Heart left ventricle (tissue), 13 donors: ENCODE data around the gene WNT7A.

ENCODE experiments used
- CTCF ChIP-seq, 12 donors: fragments of 200-600 bp; sonication (generic) in 4 of 12; IDR thresholded peaks; one replicate each; pipeline versions ENCODE4 v1.5.0 to v1.8.0; 2018 to 2022; ENCODE audit warnings: antibody characterized with exemption in 12 of 12, mild to moderate bottlenecking in 5 of 12
- POLR2A ChIP-seq, 2 donors: fragments of 450-650 bp; IDR thresholded peaks; one replicate each; pipeline ENCODE4 v1.6.1; 2017; ENCODE audit warnings: antibody characterized with exemption in 2 of 2, mild to moderate bottlenecking in 2 of 2, moderate library complexity in 2 of 2
- donor health status: ischemic (EF 13 %, LVEDD 7.1; RV severe dilation, severe dysfunction).
- donor health status: DM: no; HTN: yes; CAD: no.
- donor health status: DM: no; HTN: no; CAD: no.
- donor health status: ischemic (EF 25% LVEDD 6.9; RV normal size, moderate dysfunction).
- donor health status: ischemic (EF 25% LVEDD 5.7; RV mildly dilated, moderate dysfunction).
- donor health status: ischemic (EF 35%, LVEDD 5.7; RV mildly dilated, moderate dysfunction).
- donor health status: nonischemic (EF 11% LVEDD 7.7; RV severe dilation, severe dysfunction).
- donor health status: DM: yes; HTN: yes; CAD: no.
- donor health status: PGD.
- donor health status: ischemic (EF 29% LVEDD 5.4; RV normal size, mild dysfunction).
- donor health status: nonischemic (EF 23%, LVEDD 6.1; RV moderate dilation, normal function).

DNA sequence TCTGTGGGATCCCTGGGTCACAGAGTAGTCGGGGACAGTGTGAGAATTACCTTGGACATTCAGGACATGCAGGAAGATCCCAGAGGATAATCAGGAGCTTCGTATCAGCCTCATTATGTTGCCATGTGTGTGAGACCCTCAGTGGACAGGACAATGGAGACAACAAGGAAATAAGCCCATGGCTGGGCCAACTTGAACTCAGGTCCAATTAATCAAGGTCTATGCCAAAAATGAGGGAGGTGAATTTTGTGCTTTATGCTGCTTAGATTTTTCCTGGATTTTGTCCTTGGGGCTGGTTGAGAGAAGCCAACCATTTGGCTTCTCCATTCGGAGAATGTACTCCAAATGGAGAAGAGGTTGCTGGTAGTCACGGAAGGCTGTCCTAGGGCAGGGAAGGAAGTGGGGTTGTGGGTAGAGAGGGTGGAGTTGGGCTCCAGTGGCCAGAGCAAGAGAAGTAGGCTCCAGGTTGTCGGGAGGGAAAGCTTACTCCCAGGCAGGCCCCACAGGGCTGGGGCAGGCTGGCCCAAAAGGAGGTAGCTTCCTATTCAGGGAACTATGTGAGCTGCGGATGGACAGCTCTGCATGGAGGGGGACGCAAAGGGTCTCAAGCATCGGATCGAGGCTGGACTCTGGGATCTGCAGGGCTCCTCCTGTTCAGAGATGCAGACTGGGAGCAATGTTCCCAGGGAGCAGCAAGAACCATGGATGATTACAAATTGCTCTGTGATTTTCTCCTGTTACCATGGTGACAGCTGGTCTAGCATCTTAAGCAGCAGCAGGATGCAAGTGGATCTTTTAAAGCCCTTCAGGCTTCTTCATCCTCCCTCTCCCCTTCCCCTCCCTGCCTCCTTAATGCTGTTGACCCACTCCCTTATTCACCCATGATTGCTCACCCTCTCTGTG is 91.1 kb downstream of the WNT7A start:
- no peak for TF ChIP-seq CTCF (IDR thresholded peaks at IDR 0.05)
- no peak for TF ChIP-seq POLR2A (IDR thresholded peaks at IDR 0.05)
